Fibroblast of lung (primary cell): ENCODE results near the gene MEI1.

ENCODE experiments used
- CTCF ChIP-seq, 2 donors: IDR thresholded peaks in 1 of 2; conservative IDR thresholded peaks in 1 of 2; 1 replicate in 1 of 2; 2 replicates in 1 of 2; pipeline ENCODE4 v1.5.1; 2011 to 2012; ENCODE audit warnings: low read length in 2 of 2, control low read depth in 1 of 2, inconsistent platforms in 1 of 2, low read depth in 1 of 2, mild to moderate bottlenecking in 1 of 2
- EZH2 ChIP-seq: IDR thresholded peaks from 2 replicates; pipeline ENCODE4 v1.5.1; 2012; ENCODE audit warnings: low read length, control low read depth, mild to moderate bottlenecking; ENCODE audit errors: missing control alignments

GRCh38 chr22:41808400-41808799, 109.1 kb downstream of the MEI1 start:
- no peak for TF ChIP-seq CTCF (conservative IDR thresholded peaks at IDR 0.05 in 1 of 2, IDR thresholded peaks at IDR 0.05 in 1 of 2; ENCODE audit: low read depth in 1 of 2, low read length in 2 of 2)
- no peak for TF ChIP-seq EZH2
